Activated CD4-positive, alpha-beta T cell treated with anti-CD3 and anti-CD28 coated beads, Interleukin-2, Interleukin-6, amounts not matched to agents 100 ng/mL and 50 ng/mL, durations not matched to agents 16 hours and 8 hours (primary cell): ENCODE results near the gene PSEN1.

Source experiments
- DNase-seq: peaks from one replicate; pipeline ENCODE4 v3.0.0-alpha.2; 2020

PSEN1 gene

DNA sequence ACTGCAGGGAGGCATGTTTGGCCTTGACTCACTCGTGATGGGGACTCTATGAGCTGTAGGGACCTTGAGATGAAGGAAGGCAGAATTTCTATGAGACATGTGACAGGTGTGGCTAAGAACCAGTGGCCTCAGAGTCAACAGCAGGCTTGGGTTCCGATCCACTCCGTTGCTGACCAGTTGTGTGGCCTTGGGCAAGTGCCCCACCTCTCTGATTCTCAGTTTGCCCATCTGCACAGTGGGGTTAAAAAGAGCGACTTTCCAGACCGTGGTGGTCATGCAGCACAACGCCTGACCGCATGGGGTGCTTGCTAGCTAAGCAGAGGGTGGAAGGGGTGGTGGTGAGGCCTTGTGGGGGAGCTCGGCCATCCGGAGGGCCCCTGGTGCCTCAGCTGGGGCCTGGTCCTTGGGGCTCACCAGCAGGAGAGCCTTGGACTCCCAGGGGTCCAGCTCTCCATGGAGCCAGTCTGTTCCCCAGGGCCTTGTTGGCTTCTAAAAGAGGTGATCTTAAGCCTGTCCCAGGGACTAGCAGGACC lies 119.5 kb downstream of the PSEN1 start:
- no peak for DNase-seq

DNA sequence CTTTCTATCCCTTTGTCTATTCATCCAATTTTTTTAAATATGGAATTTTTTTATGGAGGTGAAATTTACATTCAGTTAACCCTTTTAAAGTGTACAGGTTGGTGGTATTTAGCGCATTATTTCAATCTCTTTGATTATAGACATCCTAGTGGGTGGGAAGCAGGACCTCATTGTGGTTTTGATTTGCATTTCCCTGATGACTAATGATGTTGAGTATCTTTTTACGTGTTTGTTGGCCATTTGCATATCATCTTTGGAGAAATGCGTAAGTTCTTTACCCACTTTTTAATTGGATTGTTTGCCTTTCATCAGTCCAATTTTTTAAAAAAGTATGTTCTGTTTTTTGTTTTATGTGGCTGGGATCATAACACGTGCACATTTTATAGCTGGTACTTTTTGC lies 121.8 kb downstream of the PSEN1 start:
- DNase-seq, result no peak

DNA sequence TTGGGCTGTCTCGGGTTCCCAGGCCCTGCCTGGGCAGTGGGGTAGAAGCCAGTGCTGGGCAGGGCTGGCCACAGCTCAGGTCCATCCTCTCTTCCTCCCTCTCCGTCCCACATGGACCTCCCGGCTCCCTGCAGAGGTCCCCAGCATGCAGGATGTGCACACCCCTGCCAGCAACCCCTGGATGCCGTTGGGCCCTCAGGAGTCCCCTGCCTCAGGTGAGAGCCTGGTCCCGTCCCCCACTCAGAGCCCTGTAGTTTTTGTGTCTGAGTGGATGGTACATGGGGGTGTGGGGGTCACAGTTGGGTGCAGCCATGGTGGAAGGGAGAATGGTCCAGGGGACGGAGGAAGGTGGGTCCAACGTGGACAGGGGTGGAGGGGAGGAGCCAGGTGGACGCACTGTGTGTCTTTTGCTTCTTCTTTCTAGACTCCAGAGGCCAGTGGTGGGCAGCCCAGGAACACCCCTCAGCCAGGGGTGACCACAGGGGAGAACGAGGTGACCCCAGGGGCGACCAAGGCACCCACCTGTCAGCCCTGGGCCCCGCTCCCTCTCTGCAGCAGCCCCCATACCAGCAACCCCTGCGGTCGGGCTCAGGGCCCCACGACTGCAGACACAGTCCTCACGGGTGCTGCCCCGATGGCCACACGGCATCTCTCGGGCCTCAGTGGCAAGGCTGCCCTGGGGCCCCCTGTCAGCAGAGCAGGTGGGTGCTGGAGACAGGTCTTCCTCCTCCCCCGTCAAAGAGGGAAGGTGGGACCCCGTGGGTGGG lies 122.7 kb downstream of the PSEN1 start:
- DNase-seq, result no peak

DNA sequence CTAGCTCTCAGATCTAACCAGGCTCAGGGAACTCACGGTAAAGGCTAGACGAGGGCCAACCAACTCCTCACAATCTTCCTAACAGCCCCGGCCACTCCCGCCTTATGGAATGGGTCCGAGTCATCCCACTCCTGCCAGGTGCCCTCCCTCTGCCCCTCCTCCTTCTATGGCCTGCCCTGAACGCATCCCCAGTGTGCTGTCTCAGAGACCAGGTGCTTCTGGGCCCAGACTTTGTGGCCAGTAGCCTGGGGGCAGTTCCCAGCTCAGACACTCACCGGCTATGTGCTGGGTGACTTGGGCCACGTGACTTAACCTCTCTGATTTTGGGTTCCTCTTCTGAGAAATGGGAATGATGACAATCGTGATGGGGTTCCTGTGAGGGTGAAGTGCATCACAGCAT lies 123.5 kb downstream of the PSEN1 start:
- DNase-seq, result no peak

DNA sequence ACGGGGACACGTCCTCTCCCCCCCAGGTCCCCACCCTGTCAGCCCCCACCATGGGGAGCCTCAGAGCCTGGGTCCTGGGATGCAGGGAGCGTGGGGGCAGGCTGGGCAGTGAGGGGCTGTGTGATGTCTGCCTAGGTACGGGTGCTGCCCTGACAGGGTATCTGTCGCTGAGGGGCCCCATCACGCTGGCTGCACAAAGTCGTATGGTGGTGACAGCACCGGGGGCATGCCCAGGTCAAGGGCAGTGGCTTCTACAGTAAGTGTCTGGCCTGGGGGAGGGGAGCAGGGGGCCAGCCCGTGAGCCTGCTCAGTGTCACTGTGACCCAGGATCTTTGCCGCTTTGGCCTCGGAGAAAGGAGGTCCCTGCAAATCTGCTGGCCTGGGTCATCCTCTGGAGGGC lies 124.3 kb downstream of the PSEN1 start:
- DNase-seq, result no peak

DNA sequence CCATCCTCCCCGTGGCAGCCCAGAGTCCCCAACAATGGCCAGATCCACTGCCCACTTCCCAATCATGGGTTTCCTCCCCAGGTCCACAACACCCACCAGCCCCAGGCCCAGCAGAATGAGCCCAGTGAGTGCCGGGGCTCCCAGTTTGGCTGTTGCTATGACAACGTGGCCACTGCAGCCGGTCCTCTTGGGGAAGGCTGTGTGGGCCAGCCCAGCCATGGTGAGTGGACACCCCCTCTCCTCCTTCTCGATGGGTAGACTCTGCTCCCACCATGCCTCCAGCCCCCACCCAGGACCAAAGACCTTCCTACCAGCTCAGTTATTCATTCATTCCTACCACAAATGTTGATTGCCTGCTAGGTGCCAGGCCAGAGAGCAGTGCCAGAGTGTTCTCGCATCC lies 124.8 kb downstream of the PSEN1 start:
- no peak for DNase-seq

DNA sequence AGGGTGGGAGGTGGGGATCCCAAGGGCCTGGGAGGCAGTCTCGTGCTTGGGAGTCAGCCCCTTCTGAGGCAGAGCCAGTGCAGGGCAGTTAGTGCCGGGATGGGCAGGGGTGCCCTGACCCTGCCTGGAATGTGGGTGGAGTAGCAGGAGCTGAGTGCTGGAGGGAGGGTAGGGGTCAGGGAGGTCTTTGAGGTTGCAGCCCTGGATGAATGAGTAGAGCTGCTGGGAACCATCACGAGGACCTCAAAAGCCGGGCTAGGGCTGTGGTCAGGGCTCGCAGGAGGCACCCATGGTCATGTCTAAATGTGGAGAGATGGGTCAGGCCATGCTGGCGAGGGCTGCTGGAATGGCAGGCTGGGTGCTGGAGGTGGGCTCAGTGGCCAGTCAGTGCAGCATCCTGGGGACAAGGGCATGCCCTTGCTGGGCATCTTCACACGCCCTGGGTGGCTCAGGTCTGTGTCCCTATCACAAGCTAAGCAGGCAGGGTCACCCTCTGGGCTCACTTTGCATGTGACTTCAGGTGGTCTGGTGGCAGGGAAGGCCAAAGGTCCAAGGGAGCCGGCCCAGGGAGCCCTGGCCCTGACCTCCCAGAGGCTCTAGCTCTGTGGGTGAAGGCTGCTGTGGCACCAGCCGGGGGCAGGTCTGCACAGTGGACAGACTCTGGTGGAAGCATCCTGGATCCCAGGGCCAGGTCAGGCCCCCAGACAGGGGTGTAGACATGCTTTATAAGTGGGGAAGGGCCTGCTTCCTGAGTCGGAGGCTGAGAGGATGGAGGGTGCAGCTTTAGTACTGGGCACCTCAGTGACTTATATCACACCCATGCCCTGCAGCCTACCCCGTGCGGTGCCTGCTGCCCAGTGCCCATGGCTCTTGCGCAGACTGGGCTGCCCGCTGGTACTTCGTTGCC lies 125.5 kb downstream of the PSEN1 start:
- no peak for DNase-seq

DNA sequence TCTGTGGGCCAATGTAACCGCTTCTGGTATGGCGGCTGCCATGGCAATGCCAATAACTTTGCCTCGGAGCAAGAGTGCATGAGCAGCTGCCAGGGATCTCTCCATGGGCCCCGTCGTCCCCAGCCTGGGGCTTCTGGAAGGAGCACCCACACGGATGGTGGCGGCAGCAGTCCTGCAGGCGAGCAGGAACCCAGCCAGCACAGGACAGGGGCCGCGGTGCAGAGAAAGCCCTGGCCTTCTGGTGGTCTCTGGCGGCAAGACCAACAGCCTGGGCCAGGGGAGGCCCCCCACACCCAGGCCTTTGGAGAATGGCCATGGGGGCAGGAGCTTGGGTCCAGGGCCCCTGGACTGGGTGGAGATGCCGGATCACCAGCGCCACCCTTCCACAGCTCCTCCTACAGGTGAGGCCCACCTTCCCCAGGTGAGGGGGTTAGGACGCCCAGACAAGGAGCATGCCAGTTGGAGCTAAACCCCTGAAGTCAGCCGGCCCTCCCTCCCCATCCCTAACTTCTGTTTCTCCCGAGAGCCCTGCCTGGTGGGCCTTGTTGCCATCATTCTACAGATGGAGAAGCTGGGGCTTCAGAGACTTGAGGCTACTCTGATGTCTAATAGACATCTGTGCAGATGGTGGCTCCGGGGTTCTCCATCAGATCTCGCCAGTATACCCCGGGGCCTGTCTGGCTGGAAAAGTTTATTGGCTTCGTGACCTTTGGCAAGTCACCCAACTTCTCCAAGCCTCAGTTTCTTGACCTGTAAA lies 126.3 kb downstream of the PSEN1 start:
- no peak for DNase-seq

DNA sequence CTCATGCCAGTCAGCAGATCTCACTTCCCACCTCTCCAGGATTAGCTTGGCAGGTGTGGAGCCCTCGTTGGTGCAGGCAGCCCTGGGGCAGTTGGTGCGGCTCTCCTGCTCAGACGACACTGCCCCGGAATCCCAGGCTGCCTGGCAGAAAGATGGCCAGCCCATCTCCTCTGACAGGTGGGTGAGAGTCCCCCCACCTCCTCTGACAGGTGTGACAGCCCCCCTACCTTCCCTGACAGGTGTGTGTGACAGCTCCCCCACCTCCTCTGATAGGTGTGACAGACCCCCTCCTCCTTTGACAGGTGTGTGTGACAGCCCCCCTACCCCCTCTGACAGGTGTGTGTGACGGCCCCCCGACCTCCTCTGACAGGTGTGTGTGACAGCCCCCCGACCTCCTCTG lies 127.3 kb downstream of the PSEN1 start:
- DNase-seq, result no peak

DNA sequence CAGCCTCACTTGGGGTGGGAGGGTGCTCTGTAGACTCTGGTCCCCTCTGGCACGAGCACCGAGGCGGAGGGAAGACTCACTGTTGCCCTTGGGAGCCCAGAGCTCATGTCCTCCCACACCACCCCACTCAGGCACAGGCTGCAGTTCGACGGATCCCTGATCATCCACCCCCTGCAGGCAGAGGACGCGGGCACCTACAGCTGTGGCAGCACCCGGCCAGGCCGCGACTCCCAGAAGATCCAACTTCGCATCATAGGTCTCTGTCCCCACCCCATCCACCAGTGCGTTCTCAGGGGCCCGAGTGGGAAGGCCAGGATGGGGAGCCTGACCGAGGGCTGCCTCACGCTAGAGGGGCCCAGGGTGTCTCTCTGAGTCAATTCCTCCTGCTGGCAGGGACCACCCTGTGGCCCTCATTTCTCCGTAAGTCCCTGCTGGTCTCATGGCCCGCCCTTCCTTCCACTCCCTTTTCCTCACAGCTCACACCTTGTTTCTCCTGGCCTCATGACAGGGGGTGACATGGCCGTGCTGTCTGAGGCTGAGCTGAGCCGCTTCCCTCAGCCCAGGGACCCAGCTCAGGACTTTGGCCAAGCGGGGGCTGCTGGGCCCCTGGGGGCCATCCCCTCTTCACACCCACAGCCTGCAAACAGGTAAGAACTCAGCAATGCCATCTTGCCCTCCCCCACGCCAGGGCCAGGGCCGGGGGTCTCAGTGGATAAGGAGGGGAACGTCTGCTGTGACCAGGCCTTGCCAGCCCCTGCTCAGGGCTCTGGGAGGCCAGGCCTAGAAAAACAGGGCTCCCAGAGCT lies 128.0 kb downstream of the PSEN1 start:
- no peak for DNase-seq

DNA sequence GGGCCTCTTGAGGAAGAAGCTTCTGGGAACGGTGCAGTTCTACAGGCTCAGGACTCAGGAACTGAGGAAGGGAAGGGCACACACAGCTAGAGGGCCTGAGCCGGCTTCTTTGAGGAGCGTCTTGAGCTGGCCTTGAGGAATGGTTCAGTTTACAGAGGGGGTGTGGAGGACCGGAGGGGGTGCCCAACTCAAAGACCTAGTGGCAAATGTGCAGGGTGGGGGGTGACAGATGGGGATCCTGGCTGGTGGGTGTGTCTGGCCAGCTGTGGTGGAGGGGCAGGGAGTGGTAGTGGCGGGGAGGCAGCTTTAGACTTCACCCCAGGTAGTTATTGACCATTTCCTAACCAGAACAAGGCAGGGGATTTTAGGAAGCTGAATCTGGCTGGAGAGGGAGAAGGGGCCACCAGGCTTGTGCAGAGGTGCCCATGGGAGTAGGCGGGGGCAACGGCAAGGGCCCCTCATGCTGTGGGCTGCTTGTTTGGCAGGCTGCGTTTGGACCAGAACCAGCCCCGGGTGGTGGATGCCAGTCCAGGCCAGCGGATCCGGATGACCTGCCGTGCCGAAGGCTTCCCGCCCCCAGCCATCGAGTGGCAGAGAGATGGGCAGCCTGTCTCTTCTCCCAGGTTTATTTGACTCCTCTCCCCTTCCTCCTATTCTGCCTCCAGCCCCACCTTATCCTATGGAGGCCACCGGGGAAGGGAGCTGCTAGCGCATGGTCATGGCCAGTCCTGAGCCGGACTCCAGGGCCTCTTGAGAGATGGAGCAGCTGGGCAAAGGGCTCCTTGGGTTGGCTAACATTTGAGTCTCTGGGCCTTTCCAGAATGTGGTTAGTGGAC lies 128.8 kb downstream of the PSEN1 start:
- no peak for DNase-seq

DNA sequence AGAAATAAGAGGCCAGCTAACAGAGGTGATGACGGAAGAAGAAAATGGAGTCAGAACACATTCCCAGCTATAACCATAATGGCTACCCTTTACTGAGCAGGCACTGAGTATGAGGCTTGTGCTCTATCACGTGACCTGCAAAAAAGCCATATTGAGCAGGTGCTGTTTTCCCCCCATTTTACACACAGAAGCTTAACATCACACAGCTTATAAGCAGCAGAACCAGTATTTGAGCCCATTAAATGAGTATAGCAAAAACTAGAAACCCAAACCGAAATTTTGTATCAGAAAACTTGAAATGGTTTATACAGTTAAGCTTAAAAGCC lies 129.4 kb downstream of the PSEN1 start:
- DNase-seq, result no peak

DNA sequence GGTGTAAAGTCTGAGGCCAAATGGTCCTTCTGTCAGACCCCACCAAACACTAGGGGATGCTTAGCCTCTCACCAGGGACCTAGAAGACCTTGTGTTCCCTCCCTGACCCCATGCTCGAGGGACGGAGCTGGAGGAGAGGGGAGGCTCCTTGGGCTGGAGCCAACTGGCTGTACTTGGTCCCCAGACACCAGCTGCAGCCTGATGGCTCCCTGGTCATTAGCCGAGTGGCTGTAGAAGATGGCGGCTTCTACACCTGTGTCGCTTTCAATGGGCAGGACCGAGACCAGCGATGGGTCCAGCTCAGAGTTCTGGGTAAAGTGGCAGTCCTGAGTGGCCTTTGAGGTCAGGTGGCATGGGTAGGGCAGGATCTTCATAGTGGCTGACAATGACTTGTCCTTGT lies 130.0 kb downstream of the PSEN1 start:
- no peak for DNase-seq

DNA sequence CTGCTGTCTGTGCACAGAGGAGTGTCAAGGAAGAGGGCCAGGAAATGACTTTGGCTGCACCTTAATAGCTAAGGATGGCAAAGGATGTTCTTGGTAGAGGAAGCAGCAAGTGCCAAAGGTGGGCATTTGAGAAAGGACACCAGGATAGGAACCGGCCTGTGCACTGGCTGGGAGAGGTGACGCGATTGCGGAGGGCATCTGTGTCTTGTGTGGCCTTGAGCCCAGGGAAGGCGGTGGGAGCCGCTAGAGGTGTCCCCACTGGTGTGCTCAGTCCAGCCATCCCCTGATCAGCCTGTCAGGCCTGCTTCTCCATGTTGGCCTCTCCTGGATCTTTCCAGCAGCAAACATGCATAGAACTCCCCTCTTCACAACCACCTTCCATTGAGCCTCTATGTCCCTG lies 131.2 kb downstream of the PSEN1 start:
- DNase-seq, result no peak

DNA sequence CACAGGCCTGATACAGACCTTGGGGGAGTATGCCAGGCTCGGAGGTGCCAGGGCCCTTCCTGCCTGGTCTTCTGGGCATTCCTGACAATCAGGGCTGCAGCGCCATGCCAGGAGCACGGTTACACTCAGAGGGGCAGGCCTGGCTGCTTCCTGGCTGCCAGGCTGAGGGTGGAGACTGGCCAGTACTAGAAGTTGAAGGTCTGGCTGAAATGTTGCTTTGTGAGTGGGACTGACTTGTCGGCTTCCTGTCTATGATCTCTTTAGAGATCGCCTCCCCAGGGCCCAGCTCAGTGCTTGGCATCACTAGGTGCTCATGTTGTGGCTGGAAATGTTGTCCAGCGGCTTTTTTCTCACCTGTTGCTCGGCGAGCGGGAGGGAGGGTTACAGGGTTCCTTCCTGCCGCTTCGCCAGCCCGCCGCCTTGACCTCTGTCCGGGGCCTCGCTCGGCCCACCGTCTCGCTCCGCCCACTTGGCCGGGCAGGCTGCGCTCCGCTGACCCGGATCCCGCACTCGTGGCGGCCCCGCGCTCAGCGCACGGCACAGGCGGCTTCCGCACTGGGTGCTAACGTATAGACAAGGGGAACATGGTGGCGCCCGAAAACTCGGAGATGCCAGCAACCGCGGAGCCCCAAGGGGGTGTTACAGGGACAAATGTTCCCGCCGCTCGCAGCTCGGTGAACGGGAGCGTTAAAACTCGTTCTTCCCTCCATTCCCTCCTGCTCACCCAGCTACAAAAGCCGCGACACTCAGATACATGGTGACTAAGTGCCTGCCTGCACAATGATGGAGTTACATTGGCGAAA lies 133.6 kb downstream of the PSEN1 start:
- DNase-seq, result no peak

DNA sequence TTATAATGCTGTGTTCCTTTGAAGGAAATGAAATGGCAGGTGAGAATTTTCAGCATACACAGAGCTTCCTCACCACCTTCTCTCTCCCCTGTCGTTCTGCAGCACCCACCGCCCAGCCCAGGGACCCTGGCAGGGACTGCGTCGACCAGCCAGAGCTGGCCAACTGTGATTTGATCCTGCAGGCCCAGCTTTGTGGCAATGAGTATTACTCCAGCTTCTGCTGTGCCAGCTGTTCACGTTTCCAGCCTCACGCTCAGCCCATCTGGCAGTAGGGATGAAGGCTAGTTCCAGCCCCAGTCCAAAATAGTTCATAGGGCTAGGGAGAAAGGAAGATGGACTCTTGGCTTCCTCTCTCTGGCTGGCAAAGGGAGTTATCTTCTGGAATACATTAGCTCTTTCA lies 136.1 kb downstream of the PSEN1 start:
- no peak for DNase-seq
